ENCODE results near the gene FOXP4. TPM values are rescaled to one million over a fixed set of nuclear protein-coding genes. Genes with fewer than 3 reads are reported as not detected.
A peak's percentile ranks its signal among the peaks of the same experiment; 100 is the strongest.

The FOXP4 gene
- polyA plus RNA-seq, 1 donor, result 129 TPM

GRCh38 chr6:41555326-41556300, 9.4 kb downstream of the FOXP4 start:
- no peak for DNase-seq
- Histone ChIP-seq H3K4me1 (ENCODE audit: control insufficient read depth, insufficient read depth, low read length) (peaks cover 82% of the 10 kb centered on the region), H3K27ac (ENCODE audit: low read length) (no peak overlapping the region), H3K27me3 (ENCODE audit: control insufficient read depth, insufficient read depth, low read length) (no peaks in the 10 kb centered on the region), H3K9me3 (ENCODE audit: control insufficient read depth, low read depth, low read length) (no peaks in the 10 kb centered on the region), H3K4me3 (ENCODE audit: low read length) (no peak overlapping the region), H3K36me3 (ENCODE audit: control insufficient read depth, insufficient read depth, low read length) (peaks cover 66% of the 10 kb centered on the region)
- WGBS (ENCODE audit: insufficient coverage, low lambda C conversion rate), result 100% methylated on average over 1 of the region's 15 CpGs

- H3K4me3 ChIP-seq (ENCODE audit: low read length), result no peak overlapping the region
- no peak overlapping the region for H3K27ac ChIP-seq (ENCODE audit: low read length)
- H3K27me3 ChIP-seq (ENCODE audit: control insufficient read depth, insufficient read depth, low read length), result no peaks in the 10 kb centered on the region
- H3K9me3 ChIP-seq (ENCODE audit: control insufficient read depth, low read depth, low read length), result no peaks in the 10 kb centered on the region
- DNase-seq, result no peak
- WGBS (ENCODE audit: insufficient coverage, low lambda C conversion rate), result no CpG with 5 or more reads among the region's 2 CpGs
- H3K36me3 ChIP-seq (ENCODE audit: control insufficient read depth, insufficient read depth, low read length), result peaks cover 63% of the 10 kb centered on the region
- H3K4me1 ChIP-seq (ENCODE audit: control insufficient read depth, insufficient read depth, low read length), result peaks cover 82% of the 10 kb centered on the region
Measured at GRCh38 chr6:41557335-41557734, 11.2 kb downstream of the FOXP4 start.

GRCh38 chr6:41558033-41558807, 12.0 kb downstream of the FOXP4 start:
- peak in 1 of 2 donors; percentile 69 for DNase-seq
- no CpG with 5 or more reads among the region's 4 CpGs for WGBS (ENCODE audit: insufficient coverage, low lambda C conversion rate)
- H3K36me3 ChIP-seq (ENCODE audit: control insufficient read depth, insufficient read depth, low read length), result peaks cover 62% of the 10 kb centered on the region
- H3K27ac ChIP-seq (ENCODE audit: low read length), result peak overlapping the region; percentile 13
- H3K4me3 ChIP-seq (ENCODE audit: low read length), result no peak overlapping the region
- H3K4me1 ChIP-seq (ENCODE audit: control insufficient read depth, insufficient read depth, low read length), result peaks cover 83% of the 10 kb centered on the region
- H3K9me3 ChIP-seq (ENCODE audit: control insufficient read depth, low read depth, low read length), result no peaks in the 10 kb centered on the region
- H3K27me3 ChIP-seq (ENCODE audit: control insufficient read depth, insufficient read depth, low read length), result no peaks in the 10 kb centered on the region

GRCh38 chr6:41559655-41560427, 13.7 kb downstream of the FOXP4 start:
- no peak for DNase-seq
- Histone ChIP-seq H3K36me3 (ENCODE audit: control insufficient read depth, insufficient read depth, low read length) (peaks cover 57% of the 10 kb centered on the region), H3K9me3 (ENCODE audit: control insufficient read depth, low read depth, low read length) (no peaks in the 10 kb centered on the region), H3K27ac (ENCODE audit: low read length) (no peak overlapping the region), H3K27me3 (ENCODE audit: control insufficient read depth, insufficient read depth, low read length) (no peaks in the 10 kb centered on the region), H3K4me1 (ENCODE audit: control insufficient read depth, insufficient read depth, low read length) (peaks cover 82% of the 10 kb centered on the region), H3K4me3 (ENCODE audit: low read length) (no peak overlapping the region)
- no CpG with 5 or more reads among the region's 7 CpGs for WGBS (ENCODE audit: insufficient coverage, low lambda C conversion rate)

GRCh38 chr6:41560431-41561192, 14.4 kb downstream of the FOXP4 start:
- no peaks in the 10 kb centered on the region for H3K9me3 ChIP-seq (ENCODE audit: control insufficient read depth, low read depth, low read length)
- peak in 1 of 2 donors; percentile 47 for DNase-seq
- WGBS (ENCODE audit: insufficient coverage, low lambda C conversion rate), result no CpG with 5 or more reads among the region's 53 CpGs
- peak overlapping the region; percentile 2 for H3K4me3 ChIP-seq (ENCODE audit: low read length)
- H3K27ac ChIP-seq (ENCODE audit: low read length), result peak overlapping the region; percentile 34
- peaks cover 75% of the 10 kb centered on the region for H3K4me1 ChIP-seq (ENCODE audit: control insufficient read depth, insufficient read depth, low read length)
- peaks cover 57% of the 10 kb centered on the region for H3K36me3 ChIP-seq (ENCODE audit: control insufficient read depth, insufficient read depth, low read length)
- H3K27me3 ChIP-seq (ENCODE audit: control insufficient read depth, insufficient read depth, low read length), result no peaks in the 10 kb centered on the region

GRCh38 chr6:41561416-41561815, 15.2 kb downstream of the FOXP4 start:
- peaks cover 69% of the 10 kb centered on the region for H3K4me1 ChIP-seq (ENCODE audit: control insufficient read depth, insufficient read depth, low read length)
- no CpG with 5 or more reads among the region's 3 CpGs for WGBS (ENCODE audit: insufficient coverage, low lambda C conversion rate)
- H3K27me3 ChIP-seq (ENCODE audit: control insufficient read depth, insufficient read depth, low read length), result no peaks in the 10 kb centered on the region
- H3K36me3 ChIP-seq (ENCODE audit: control insufficient read depth, insufficient read depth, low read length), result peaks cover 64% of the 10 kb centered on the region
- no peaks in the 10 kb centered on the region for H3K9me3 ChIP-seq (ENCODE audit: control insufficient read depth, low read depth, low read length)
- H3K27ac ChIP-seq (ENCODE audit: low read length), result peak overlapping the region; percentile 34
- no peak overlapping the region for H3K4me3 ChIP-seq (ENCODE audit: low read length)
- DNase-seq, result peak in 1 of 2 donors; percentile 33

- H3K4me1 ChIP-seq (ENCODE audit: control insufficient read depth, insufficient read depth, low read length), result peaks cover 66% of the 10 kb centered on the region
- DNase-seq, result peak in 1 of 2 donors; percentile 62
- no CpG with 5 or more reads among the region's 10 CpGs for WGBS (ENCODE audit: insufficient coverage, low lambda C conversion rate)
Measured at GRCh38 chr6:41561931-41562911, 16.0 kb downstream of the FOXP4 start.

GRCh38 chr6:41563060-41563776, 17.0 kb downstream of the FOXP4 start:
- no peak for DNase-seq
- Histone ChIP-seq H3K27me3 (ENCODE audit: control insufficient read depth, insufficient read depth, low read length) (no peaks in the 10 kb centered on the region), H3K36me3 (ENCODE audit: control insufficient read depth, insufficient read depth, low read length) (peaks cover 71% of the 10 kb centered on the region), H3K4me3 (ENCODE audit: low read length) (no peak overlapping the region), H3K9me3 (ENCODE audit: control insufficient read depth, low read depth, low read length) (no peaks in the 10 kb centered on the region), H3K4me1 (ENCODE audit: control insufficient read depth, insufficient read depth, low read length) (peaks cover 66% of the 10 kb centered on the region), H3K27ac (ENCODE audit: low read length) (no peak overlapping the region)
- no CpG with 5 or more reads among the region's 8 CpGs for WGBS (ENCODE audit: insufficient coverage, low lambda C conversion rate)

More at GRCh38 chr6:41561931-41562911, 16.0 kb downstream of the FOXP4 start:
- Histone ChIP-seq H3K36me3 (ENCODE audit: control insufficient read depth, insufficient read depth, low read length) (peaks cover 67% of the 10 kb centered on the region), H3K9me3 (ENCODE audit: control insufficient read depth, low read depth, low read length) (no peaks in the 10 kb centered on the region), H3K27me3 (ENCODE audit: control insufficient read depth, insufficient read depth, low read length) (no peaks in the 10 kb centered on the region), H3K4me3 (ENCODE audit: low read length) (no peak overlapping the region), H3K27ac (ENCODE audit: low read length) (no peak overlapping the region)

Measured in large intestine (tissue), 3 donors.